Brain microvascular endothelial cell (primary cell): ENCODE measurements around the gene FNDC3A.

Source experiments
- DNase-seq: peaks from one replicate; pipeline ENCODE4 v3.0.0-alpha.2; 2020
- H3K27ac ChIP-seq: fragments of 250-450 bp; sonication (Bioruptor Pico); 2 replicates; pipeline ENCODE4 v1.5.1; 2020; ENCODE audit warnings: mild to moderate bottlenecking, moderate library complexity
- H3K27me3 ChIP-seq: fragments of 250-450 bp; sonication (Bioruptor Pico); replicated peaks from 2 replicates; pipeline ENCODE4 v1.5.1; 2020; ENCODE audit warnings: mild to moderate bottlenecking
- H3K36me3 ChIP-seq: fragments of 250-450 bp; sonication (Bioruptor Pico); replicated peaks from 2 replicates; pipeline ENCODE4 v1.5.1; 2020; ENCODE audit warnings: mild to moderate bottlenecking
- H3K4me3 ChIP-seq: 2 replicates; pipeline ENCODE4 v1.5.1; 2011; ENCODE audit warnings: low read depth, mild to moderate bottlenecking, control low read depth, low read length, moderate library complexity
- CTCF ChIP-seq: IDR thresholded peaks from 2 replicates; pipeline ENCODE4 v1.5.1; 2011; ENCODE audit warnings: low read depth, mild to moderate bottlenecking, moderate library complexity, low read length, control low read depth, inconsistent platforms; ENCODE audit errors: missing control alignments
- in situ Hi-C: cut with HindIII; loops from 2 replicates; pipeline ENCODE4 v1.10.0; 2017; ENCODE audit warnings: low sequenced_read_pairs, low pct_ligation_motif_present

FNDC3A gene, protein sequence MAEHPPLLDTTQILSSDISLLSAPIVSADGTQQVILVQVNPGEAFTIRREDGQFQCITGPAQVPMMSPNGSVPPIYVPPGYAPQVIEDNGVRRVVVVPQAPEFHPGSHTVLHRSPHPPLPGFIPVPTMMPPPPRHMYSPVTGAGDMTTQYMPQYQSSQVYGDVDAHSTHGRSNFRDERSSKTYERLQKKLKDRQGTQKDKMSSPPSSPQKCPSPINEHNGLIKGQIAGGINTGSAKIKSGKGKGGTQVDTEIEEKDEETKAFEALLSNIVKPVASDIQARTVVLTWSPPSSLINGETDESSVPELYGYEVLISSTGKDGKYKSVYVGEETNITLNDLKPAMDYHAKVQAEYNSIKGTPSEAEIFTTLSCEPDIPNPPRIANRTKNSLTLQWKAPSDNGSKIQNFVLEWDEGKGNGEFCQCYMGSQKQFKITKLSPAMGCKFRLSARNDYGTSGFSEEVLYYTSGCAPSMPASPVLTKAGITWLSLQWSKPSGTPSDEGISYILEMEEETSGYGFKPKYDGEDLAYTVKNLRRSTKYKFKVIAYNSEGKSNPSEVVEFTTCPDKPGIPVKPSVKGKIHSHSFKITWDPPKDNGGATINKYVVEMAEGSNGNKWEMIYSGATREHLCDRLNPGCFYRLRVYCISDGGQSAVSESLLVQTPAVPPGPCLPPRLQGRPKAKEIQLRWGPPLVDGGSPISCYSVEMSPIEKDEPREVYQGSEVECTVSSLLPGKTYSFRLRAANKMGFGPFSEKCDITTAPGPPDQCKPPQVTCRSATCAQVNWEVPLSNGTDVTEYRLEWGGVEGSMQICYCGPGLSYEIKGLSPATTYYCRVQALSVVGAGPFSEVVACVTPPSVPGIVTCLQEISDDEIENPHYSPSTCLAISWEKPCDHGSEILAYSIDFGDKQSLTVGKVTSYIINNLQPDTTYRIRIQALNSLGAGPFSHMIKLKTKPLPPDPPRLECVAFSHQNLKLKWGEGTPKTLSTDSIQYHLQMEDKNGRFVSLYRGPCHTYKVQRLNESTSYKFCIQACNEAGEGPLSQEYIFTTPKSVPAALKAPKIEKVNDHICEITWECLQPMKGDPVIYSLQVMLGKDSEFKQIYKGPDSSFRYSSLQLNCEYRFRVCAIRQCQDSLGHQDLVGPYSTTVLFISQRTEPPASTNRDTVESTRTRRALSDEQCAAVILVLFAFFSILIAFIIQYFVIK

GRCh38 chr13:48975856-48976575, at the start of gene FNDC3A:
Gene FNDC3A (plus strand): TSS chr13:48975912. CDS start chr13:49006191, 30,279 bp downstream.
- no peak for TF ChIP-seq CTCF
- DNase-seq: peak; percentile 63
- in situ Hi-C loops: no loop called here
- no peaks in the 10 kb centered on the region for H3K27me3 ChIP-seq
- peak within 1 kb of the TSS; percentile 83 for H3K4me3 ChIP-seq
- H3K27ac ChIP-seq: peak within 1 kb of the TSS; percentile 86
- H3K36me3 ChIP-seq: no peaks in the 10 kb centered on the region

GRCh38 chr13:48928757-48929430, 46.8 kb upstream of the FNDC3A start:
- no peak overlapping the region for H3K27ac ChIP-seq
- DNase-seq: no peak
- no peaks in the 10 kb centered on the region for H3K36me3 ChIP-seq
- no peaks in the 10 kb centered on the region for H3K27me3 ChIP-seq
- in situ Hi-C loops: no loop called here
- H3K4me3 ChIP-seq: no peak overlapping the region
- TF ChIP-seq CTCF: no peak

- in situ Hi-C loops: no loop called here
- no peaks in the 10 kb centered on the region for H3K27me3 ChIP-seq
- TF ChIP-seq CTCF: no peak
- no peak for DNase-seq
- H3K36me3 ChIP-seq: no peaks in the 10 kb centered on the region
- no peak overlapping the region for H3K27ac ChIP-seq
- H3K4me3 ChIP-seq: no peak overlapping the region
Observed at GRCh38 chr13:48930918-48931317, 44.8 kb upstream of the FNDC3A start.

DNA sequence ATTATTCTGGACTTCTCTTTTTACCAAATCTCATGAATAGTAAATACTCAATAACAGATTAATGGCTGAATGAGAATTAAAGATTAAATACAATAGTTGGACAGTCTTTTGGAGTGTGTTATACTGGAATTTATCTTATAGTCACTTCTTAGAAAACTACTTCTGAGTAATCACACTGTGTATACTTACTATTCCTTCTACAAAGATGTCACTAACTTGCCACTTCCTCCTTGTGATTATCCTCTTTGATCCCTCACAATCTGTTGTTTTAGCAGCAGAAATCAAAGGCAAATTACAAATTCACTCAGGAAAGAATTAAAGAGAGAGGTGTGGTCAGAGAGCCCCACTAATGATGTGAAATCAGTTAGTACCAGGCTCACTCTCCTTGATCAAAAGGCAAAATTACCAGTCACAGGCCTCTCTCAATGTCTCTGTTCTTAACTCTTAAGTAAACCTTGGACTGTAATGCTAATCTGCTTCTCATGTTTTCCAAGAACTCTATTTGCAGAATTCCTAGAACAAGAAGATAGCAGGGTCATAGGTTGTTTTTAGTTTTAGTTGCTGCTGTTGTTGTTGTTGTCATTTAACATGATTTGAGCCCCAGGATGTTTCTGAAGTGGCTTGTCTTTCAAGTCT, 37.3 kb upstream of the FNDC3A start:
- H3K4me3 ChIP-seq: no peak overlapping the region
- H3K36me3 ChIP-seq: no peaks in the 10 kb centered on the region
- no peak for DNase-seq
- no peak overlapping the region for H3K27ac ChIP-seq
- in situ Hi-C loops: no loop called here
- no peaks in the 10 kb centered on the region for H3K27me3 ChIP-seq
- no peak for TF ChIP-seq CTCF

DNA sequence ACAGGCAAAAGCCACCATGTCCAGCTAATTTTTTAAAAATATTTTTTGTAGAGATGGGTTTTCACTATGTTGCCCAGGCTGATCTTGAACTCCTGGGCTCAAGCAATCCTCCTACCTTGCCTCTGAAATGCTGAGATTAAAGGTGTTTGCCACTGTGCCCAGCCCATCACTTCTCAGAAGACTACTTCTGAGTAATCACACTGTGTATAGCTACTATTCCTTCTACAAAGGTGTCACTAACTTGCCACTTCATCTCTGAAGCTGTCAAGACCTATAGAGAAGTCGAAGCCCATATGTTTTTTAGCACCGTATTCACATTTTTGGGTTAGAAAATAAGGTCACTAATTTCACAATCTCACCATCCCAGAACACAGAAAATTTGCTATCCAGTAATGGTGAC, 36.0 kb upstream of the FNDC3A start:
- no peaks in the 10 kb centered on the region for H3K27me3 ChIP-seq
- H3K36me3 ChIP-seq: no peaks in the 10 kb centered on the region
- no peak for TF ChIP-seq CTCF
- H3K4me3 ChIP-seq: no peak overlapping the region
- H3K27ac ChIP-seq: no peak overlapping the region
- DNase-seq: no peak
- in situ Hi-C loops: no loop called here
